WI38 (cell line): Measurements from ENCODE around the gene IREB2.

Experiments
- H3K4me3 ChIP-seq: 2 replicates; pipeline ENCODE4 v1.5.1; 2011; ENCODE audit warnings: low read depth, mild to moderate bottlenecking, control low read depth, low read length
- TF ChIP-seq, protein P1 (sequence below): IDR thresholded peaks from 2 replicates; pipeline ENCODE4 v1.5.1; 2012; ENCODE audit warnings: low read depth, mild to moderate bottlenecking, control low read depth, low read length

IREB2 gene

DNA sequence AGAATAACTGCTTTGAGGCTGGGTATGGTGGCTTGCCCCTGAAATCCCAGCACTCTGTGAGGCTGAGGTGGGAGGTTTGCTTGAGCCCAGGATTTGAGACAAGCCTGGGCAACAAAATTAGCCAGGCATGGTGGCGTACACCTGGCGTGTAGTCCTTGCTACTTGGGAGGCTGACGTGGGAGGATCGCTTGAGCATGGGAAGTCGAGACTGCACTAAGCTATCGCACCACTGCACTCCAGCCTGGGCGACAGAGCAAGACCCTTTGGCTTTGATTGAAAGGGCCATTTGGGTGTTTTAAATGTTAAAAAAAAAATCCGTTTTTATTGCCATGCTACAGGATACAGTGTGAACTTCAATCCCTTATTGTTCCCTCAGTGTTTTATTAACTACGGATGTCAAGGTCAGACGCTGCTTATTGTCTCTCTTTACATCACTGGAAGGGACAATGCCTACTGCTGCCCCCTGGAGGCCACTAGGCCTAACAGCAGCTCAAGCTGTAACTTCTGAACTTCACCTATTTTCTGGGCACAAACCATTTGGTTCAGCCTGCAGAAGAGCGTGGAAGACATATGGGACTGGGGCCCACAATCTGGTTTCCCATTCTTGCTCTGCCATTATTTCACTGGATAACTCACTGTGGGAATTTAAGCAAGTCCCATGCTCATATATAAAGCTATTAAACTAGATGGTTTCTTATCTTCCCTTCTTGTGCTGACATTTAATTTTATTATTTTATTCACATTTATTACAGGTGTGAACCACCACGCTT lies 15.3 kb upstream of the IREB2 start:
- no peak overlapping the region for H3K4me3 ChIP-seq
- TF ChIP-seq, protein P1, sequence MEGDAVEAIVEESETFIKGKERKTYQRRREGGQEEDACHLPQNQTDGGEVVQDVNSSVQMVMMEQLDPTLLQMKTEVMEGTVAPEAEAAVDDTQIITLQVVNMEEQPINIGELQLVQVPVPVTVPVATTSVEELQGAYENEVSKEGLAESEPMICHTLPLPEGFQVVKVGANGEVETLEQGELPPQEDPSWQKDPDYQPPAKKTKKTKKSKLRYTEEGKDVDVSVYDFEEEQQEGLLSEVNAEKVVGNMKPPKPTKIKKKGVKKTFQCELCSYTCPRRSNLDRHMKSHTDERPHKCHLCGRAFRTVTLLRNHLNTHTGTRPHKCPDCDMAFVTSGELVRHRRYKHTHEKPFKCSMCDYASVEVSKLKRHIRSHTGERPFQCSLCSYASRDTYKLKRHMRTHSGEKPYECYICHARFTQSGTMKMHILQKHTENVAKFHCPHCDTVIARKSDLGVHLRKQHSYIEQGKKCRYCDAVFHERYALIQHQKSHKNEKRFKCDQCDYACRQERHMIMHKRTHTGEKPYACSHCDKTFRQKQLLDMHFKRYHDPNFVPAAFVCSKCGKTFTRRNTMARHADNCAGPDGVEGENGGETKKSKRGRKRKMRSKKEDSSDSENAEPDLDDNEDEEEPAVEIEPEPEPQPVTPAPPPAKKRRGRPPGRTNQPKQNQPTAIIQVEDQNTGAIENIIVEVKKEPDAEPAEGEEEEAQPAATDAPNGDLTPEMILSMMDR = peak; percentile 95

DNA sequence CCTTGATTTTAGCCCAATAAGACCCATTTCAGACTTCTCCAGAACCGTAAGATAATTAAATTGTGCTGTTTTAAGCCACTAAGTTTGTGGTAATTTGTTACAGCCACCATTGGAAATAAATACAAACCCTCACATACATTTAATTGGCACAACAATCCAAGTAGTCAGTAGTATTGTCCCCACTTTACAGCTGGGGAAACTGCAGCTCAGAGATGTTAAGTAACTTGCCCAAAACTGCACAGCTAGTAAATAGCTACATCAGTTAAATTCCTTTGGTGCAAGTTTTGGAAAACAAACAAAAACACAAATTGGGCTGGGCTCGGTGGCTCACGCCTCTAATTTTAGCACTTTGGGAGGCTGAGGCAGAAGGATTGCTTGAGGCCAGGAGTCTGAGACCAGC lies 13.3 kb upstream of the IREB2 start:
- TF ChIP-seq, protein P1 = no peak
- no peak overlapping the region for H3K4me3 ChIP-seq

DNA sequence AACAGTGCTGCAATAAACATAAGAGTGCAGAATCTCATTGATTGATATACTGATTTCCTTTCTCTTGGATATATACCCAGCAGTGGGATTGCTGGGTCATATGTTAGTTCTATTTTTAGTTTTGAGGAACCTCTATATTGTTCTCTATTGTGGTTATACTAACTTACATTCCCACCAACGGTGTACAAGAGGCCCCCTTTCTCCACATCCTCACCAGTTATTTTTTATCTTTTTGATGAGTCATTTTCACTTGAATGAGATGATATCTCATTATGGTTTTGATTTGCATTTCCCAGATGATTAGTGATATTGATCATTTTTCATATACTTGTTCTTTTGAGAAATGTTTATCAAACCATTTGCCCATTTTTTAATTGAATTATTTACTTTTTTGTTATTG lies 12.4 kb upstream of the IREB2 start:
- H3K4me3 ChIP-seq = no peak overlapping the region
- TF ChIP-seq, protein P1 = no peak

DNA sequence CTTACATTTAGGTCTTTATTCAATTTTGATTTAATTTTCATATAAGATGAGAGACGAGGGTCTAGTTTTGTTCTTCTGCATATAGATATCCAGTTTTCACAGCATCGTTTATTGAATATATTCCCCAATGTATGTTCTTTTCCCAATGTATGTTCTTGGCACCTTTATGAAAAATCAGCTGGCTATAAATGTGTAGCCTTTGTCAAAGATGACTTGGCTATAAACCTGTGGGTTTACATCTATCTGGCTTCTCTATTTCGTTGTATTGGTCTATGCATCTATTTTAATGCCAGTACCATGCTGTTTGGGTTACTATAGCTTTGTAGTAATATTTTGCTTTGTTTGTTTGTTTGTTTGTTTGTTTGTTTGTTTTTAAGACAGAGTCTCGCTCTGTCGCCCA lies 11.7 kb upstream of the IREB2 start:
- no peak overlapping the region for H3K4me3 ChIP-seq
- TF ChIP-seq, protein P1 = no peak

DNA sequence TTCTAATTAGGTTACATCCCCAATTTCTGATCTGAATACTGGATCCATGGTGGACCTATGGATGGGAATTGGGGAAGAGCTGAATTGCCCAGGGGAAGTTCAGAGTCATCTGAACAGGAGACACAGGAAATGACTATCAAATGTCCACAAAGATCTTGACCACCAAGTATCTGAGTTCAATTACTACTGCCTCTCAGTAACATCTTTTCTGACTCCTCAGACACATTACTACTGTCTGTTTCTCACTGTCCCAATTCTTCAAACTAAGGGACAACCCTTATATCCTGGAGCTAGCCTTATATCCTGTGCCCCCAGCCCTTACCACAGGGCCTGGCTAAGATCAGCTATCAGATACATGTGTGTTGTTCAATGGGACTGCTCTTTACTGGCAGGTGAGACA lies 10.1 kb upstream of the IREB2 start:
- H3K4me3 ChIP-seq = no peak overlapping the region
- TF ChIP-seq, protein P1 = no peak

DNA sequence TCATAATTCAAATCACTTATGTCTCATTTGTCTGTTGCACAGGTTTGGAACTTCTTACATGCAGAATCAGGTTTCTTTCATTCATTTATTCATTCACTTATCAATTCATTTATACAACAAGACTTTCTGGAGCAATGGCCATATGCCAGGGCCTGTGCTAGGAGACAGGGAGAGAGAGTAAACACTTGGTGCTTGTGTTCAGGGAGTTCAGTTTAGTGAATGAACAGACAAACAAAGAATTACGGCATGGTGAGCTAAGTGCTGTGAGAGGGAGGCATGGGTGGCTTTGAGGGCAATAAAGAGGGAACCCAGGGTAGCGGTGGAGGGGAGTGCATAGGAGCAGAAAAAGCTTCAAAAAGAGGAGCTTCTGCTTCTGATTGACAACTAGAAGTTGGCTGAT lies 8.5 kb upstream of the IREB2 start:
- H3K4me3 ChIP-seq = no peak overlapping the region
- TF ChIP-seq, protein P1 = no peak

DNA sequence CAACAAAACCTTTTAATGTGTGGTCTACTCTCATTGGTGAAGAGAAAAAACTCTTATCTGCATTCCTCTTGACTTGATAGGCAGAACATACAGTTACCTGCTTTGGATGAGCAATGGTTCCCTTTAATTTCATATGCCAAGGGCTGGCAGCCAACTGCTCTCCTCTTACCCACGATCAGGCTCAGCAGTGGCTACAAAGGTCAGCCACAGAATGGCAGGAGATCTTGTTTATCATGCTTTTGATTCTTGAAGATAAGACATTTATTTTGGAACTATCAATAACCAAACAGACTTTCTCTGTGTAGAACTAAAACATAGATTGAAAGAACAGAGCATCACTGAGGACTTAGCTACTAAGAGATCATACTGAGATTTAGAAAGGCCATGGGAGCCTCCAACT lies 6.1 kb upstream of the IREB2 start:
- no peak overlapping the region for H3K4me3 ChIP-seq
- TF ChIP-seq, protein P1 = no peak
